Adipocyte (in vitro differentiated cells): ENCODE data around the gene ZFYVE27.
"Not testable (repeated sequence)": the region's sequence is repeated elsewhere in the genome, so short reads cannot be mapped to it uniquely, and the experiment has no call there.

Source experiments
- DNase-seq: peaks from one replicate; pipeline ENCODE4 v3.0.0-alpha.2; 2015; ENCODE audit warnings: low read depth
- H3K27me3 ChIP-seq: replicated peaks from 2 replicates; pipeline ENCODE4 v1.7.0; 2013; ENCODE audit warnings: mild to moderate bottlenecking, low read length, moderate library complexity; ENCODE audit not compliant: control insufficient read depth, insufficient read depth
- H3K36me3 ChIP-seq: 2 replicates; pipeline ENCODE4 v1.7.0; 2013; ENCODE audit warnings: low read length, mild to moderate bottlenecking, moderate library complexity; ENCODE audit not compliant: control insufficient read depth, insufficient read depth, severe bottlenecking
- H3K4me1 ChIP-seq: 2 replicates; pipeline ENCODE4 v1.7.0; 2013; ENCODE audit warnings: mild to moderate bottlenecking, low read length, moderate library complexity; ENCODE audit not compliant: control insufficient read depth, insufficient read depth
- H3K4me3 ChIP-seq: 2 replicates; pipeline ENCODE4 v1.7.0; 2013; ENCODE audit warnings: mild to moderate bottlenecking, low read length, moderate library complexity
- H3K9ac ChIP-seq: 2 replicates; pipeline ENCODE4 v1.7.0; 2013; ENCODE audit warnings: mild to moderate bottlenecking, low read length, moderate library complexity
- H3K9me3 ChIP-seq: 2 replicates; pipeline ENCODE4 v1.7.0; 2013; ENCODE audit warnings: mild to moderate bottlenecking, low read length, moderate library complexity; ENCODE audit not compliant: control insufficient read depth

The ZFYVE27 gene, protein sequence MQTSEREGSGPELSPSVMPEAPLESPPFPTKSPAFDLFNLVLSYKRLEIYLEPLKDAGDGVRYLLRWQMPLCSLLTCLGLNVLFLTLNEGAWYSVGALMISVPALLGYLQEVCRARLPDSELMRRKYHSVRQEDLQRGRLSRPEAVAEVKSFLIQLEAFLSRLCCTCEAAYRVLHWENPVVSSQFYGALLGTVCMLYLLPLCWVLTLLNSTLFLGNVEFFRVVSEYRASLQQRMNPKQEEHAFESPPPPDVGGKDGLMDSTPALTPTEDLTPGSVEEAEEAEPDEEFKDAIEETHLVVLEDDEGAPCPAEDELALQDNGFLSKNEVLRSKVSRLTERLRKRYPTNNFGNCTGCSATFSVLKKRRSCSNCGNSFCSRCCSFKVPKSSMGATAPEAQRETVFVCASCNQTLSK

GRCh38 chr10:97736902-97737769 lies at the start of gene ZFYVE27:
ZFYVE27 (plus strand) TSS chr10:97737128; CDS start chr10:97738478, 1,350 bp downstream.
- Histone ChIP-seq H3K4me3 (peak within 1 kb of the TSS; percentile 92), H3K36me3 (peaks cover 13% of the 10 kb centered on the region), H3K9me3 (no peaks in the 10 kb centered on the region), H3K4me1 (peaks cover 9% of the 10 kb centered on the region), H3K27me3 (no peaks in the 10 kb centered on the region), H3K9ac (peak within 1 kb of the TSS; percentile 95)
- DNase-seq, result peak; percentile 98

GRCh38 chr10:97687785-97688781 lies 48.8 kb upstream of the ZFYVE27 start:
- no peaks in the 10 kb centered on the region for H3K36me3 ChIP-seq
- peak overlapping the region; percentile 57 for H3K4me3 ChIP-seq
- H3K9ac ChIP-seq, result peak overlapping the region; percentile 74
- DNase-seq, result peak; percentile 89
- no peaks in the 10 kb centered on the region for H3K27me3 ChIP-seq
- no peaks in the 10 kb centered on the region for H3K9me3 ChIP-seq
- peaks cover 57% of the 10 kb centered on the region for H3K4me1 ChIP-seq

GRCh38 chr10:97689559-97690020 lies 47.3 kb upstream of the ZFYVE27 start:
- no peaks in the 10 kb centered on the region for H3K27me3 ChIP-seq
- no peaks in the 10 kb centered on the region for H3K36me3 ChIP-seq
- no peaks in the 10 kb centered on the region for H3K9me3 ChIP-seq
- peaks cover 42% of the 10 kb centered on the region for H3K4me1 ChIP-seq
- DNase-seq, result peak; percentile 90
- H3K9ac ChIP-seq, result no peak overlapping the region
- no peak overlapping the region for H3K4me3 ChIP-seq

GRCh38 chr10:97690133-97690532 lies 46.8 kb upstream of the ZFYVE27 start:
- H3K4me3 ChIP-seq, result no peak overlapping the region
- H3K36me3 ChIP-seq, result no peaks in the 10 kb centered on the region
- no peak overlapping the region for H3K9ac ChIP-seq
- no peaks in the 10 kb centered on the region for H3K27me3 ChIP-seq
- H3K9me3 ChIP-seq, result no peaks in the 10 kb centered on the region
- peak; percentile 25 for DNase-seq
- H3K4me1 ChIP-seq, result peaks cover 37% of the 10 kb centered on the region

- H3K4me1 ChIP-seq, DNase-seq, H3K9me3 ChIP-seq, H3K4me3 ChIP-seq, H3K27me3 ChIP-seq, H3K36me3 ChIP-seq, H3K9ac ChIP-seq: not testable (repeated sequence)
Measured at GRCh38 chr10:97698072-97698655, 38.8 kb upstream of the ZFYVE27 start.

GRCh38 chr10:97701438-97702069 lies 35.4 kb upstream of the ZFYVE27 start:
- Histone ChIP-seq H3K36me3 (no peaks in the 10 kb centered on the region), H3K4me1 (peaks cover 6% of the 10 kb centered on the region), H3K27me3 (no peaks in the 10 kb centered on the region), H3K9me3 (no peaks in the 10 kb centered on the region), H3K4me3 (no peak overlapping the region), H3K9ac (no peak overlapping the region)
- DNase-seq, result peak; percentile 92

GRCh38 chr10:97703398-97704067 lies 33.4 kb upstream of the ZFYVE27 start:
- no peak for DNase-seq
- no peak overlapping the region for H3K4me3 ChIP-seq
- H3K9me3 ChIP-seq, result no peaks in the 10 kb centered on the region
- peaks cover 6% of the 10 kb centered on the region for H3K4me1 ChIP-seq
- no peak overlapping the region for H3K9ac ChIP-seq
- H3K27me3 ChIP-seq, result no peaks in the 10 kb centered on the region
- H3K36me3 ChIP-seq, result no peaks in the 10 kb centered on the region

DNA sequence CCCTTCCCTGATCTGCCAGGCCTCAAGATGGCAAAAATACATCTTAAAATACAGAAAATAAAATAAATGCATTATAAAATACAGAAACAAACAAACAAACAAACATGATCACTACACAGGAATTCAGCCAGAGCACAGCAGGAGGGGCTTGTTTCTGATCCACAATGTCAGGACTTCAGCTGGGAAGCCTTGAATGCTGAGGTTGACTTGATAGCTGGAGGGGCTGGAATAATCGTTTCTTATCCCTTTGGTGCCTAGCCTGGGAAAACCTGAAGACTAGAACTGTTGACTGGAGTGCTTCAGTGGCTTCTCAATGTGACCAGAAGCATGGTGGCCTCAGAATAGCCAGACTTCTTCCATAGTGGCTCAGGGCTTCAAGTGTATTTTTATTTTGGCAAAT lies 32.6 kb upstream of the ZFYVE27 start:
- Histone ChIP-seq H3K27me3 (no peaks in the 10 kb centered on the region), H3K4me1 (peaks cover 10% of the 10 kb centered on the region), H3K9ac (no peak overlapping the region), H3K9me3 (no peaks in the 10 kb centered on the region), H3K4me3 (no peak overlapping the region), H3K36me3 (no peaks in the 10 kb centered on the region)
- DNase-seq, result no peak

- Histone ChIP-seq H3K4me1 (peaks cover 10% of the 10 kb centered on the region), H3K9me3 (no peaks in the 10 kb centered on the region), H3K36me3 (no peaks in the 10 kb centered on the region), H3K4me3 (no peak overlapping the region), H3K27me3 (no peaks in the 10 kb centered on the region), H3K9ac (no peak overlapping the region)
- no peak for DNase-seq
Measured at GRCh38 chr10:97705006-97705670, 31.8 kb upstream of the ZFYVE27 start.
